GM23248 (cell line): Measurements from ENCODE around the gene TBC1D22A.

Experiments
- EZH2 ChIP-seq: fragments of 200-600 bp; sonication (generic); IDR thresholded peaks from 2 replicates; pipeline ENCODE4 v1.6.1; 2018; ENCODE audit warnings: antibody characterized with exemption, mild to moderate bottlenecking; ENCODE audit not compliant: insufficient read depth, poor library complexity, severe bottlenecking
- EZH2phosphoT487 ChIP-seq: fragments of 200-600 bp; sonication (generic); IDR thresholded peaks from 2 replicates; pipeline ENCODE4 v1.6.1; 2018; ENCODE audit warnings: antibody characterized with exemption, moderate library complexity, mild to moderate bottlenecking, low read depth; ENCODE audit not compliant: insufficient read depth

GRCh38 chr22:46881373-46882118 lies 119.1 kb downstream of the TBC1D22A start:
- TF ChIP-seq EZH2 (no peak), EZH2phosphoT487 (no peak)
